ES-I3 (cell line): Measurements from ENCODE around the gene PTPRE.

ENCODE experiments used
- H3K36me3 ChIP-seq: 2 replicates; pipeline ENCODE4 v1.6.1; 2013; ENCODE audit warnings: mild to moderate bottlenecking, low read length, control low read depth, moderate library complexity; ENCODE audit not compliant: insufficient read depth
- H3K4me1 ChIP-seq: 2 replicates; pipeline ENCODE4 v1.6.1; 2013; ENCODE audit warnings: mild to moderate bottlenecking, control low read depth, low read length; ENCODE audit not compliant: insufficient read depth
- H3K9ac ChIP-seq: 2 replicates; pipeline ENCODE4 v1.6.1; 2013; ENCODE audit warnings: low read depth, mild to moderate bottlenecking, low read length, moderate library complexity
- H3K9me3 ChIP-seq: 2 replicates; pipeline ENCODE4 v1.6.1; 2013; ENCODE audit warnings: mild to moderate bottlenecking, low read length, moderate library complexity; ENCODE audit not compliant: control insufficient read depth, insufficient read depth

PTPRE gene

GRCh38 chr10:127906548-127907377 is at the start of gene PTPRE:
TSS of gene PTPRE (plus strand) at chr10:127907103. CDS start at chr10:128040882, 133,779 bp downstream.
- Histone ChIP-seq H3K4me1 (no peaks in the 10 kb centered on the region), H3K9ac (peak within 1 kb of the TSS; percentile 50; the same call in 1 of the 2 replicates), H3K9me3 (no peaks in the 10 kb centered on the region)

GRCh38 chr10:127860592-127860991 is 46.3 kb upstream of the PTPRE start:
- peaks cover 31% of the 10 kb centered on the region for H3K9me3 ChIP-seq
- no peaks in the 10 kb centered on the region for H3K4me1 ChIP-seq
- H3K36me3 ChIP-seq: no peaks in the 10 kb centered on the region; the same call in 1 of the 2 replicates
- H3K9ac ChIP-seq: no peak overlapping the region

More at GRCh38 chr10:127906548-127907377, at the start of gene PTPRE:
- no peaks in the 10 kb centered on the region for H3K36me3 ChIP-seq

GRCh38 chr10:127863231-127863825 is 43.6 kb upstream of the PTPRE start:
- H3K36me3 ChIP-seq: no peaks in the 10 kb centered on the region; the same call in 1 of the 2 replicates
- H3K9me3 ChIP-seq: peaks cover 31% of the 10 kb centered on the region
- no peak overlapping the region for H3K9ac ChIP-seq
- no peaks in the 10 kb centered on the region for H3K4me1 ChIP-seq

GRCh38 chr10:127866276-127867013 is 40.5 kb upstream of the PTPRE start:
- Histone ChIP-seq H3K4me1 (no peaks in the 10 kb centered on the region), H3K9ac (no peak overlapping the region), H3K9me3 (peaks cover 31% of the 10 kb centered on the region), H3K36me3 (no peaks in the 10 kb centered on the region; the same call in 1 of the 2 replicates)

GRCh38 chr10:127867805-127868204 is 39.1 kb upstream of the PTPRE start:
- Histone ChIP-seq H3K9me3 (peaks cover 24% of the 10 kb centered on the region), H3K9ac (no peak overlapping the region), H3K4me1 (no peaks in the 10 kb centered on the region), H3K36me3 (no peaks in the 10 kb centered on the region; the same call in 1 of the 2 replicates)

GRCh38 chr10:127869329-127869728 is 37.6 kb upstream of the PTPRE start:
- Histone ChIP-seq H3K4me1 (no peaks in the 10 kb centered on the region), H3K9ac (no peak overlapping the region), H3K9me3 (peaks cover 9% of the 10 kb centered on the region), H3K36me3 (no peaks in the 10 kb centered on the region; the same call in 1 of the 2 replicates)

- H3K36me3 ChIP-seq: no peaks in the 10 kb centered on the region
- H3K9ac ChIP-seq: no peak overlapping the region
- no peaks in the 10 kb centered on the region for H3K4me1 ChIP-seq
- H3K9me3 ChIP-seq: no peaks in the 10 kb centered on the region; the same call in 1 of the 2 replicates
Measured at GRCh38 chr10:127871631-127872010, 35.3 kb upstream of the PTPRE start.

- no peaks in the 10 kb centered on the region for H3K36me3 ChIP-seq
- no peaks in the 10 kb centered on the region; the same call in 1 of the 2 replicates for H3K9me3 ChIP-seq
- H3K9ac ChIP-seq: no peak overlapping the region
- H3K4me1 ChIP-seq: no peaks in the 10 kb centered on the region
Measured at GRCh38 chr10:127872011-127872761, 34.7 kb upstream of the PTPRE start.

GRCh38 chr10:127872871-127873600 is 33.9 kb upstream of the PTPRE start:
- Histone ChIP-seq H3K4me1 (no peaks in the 10 kb centered on the region), H3K9me3 (no peaks in the 10 kb centered on the region; the same call in 1 of the 2 replicates), H3K36me3 (no peaks in the 10 kb centered on the region), H3K9ac (no peak overlapping the region)

- H3K4me1 ChIP-seq: no peaks in the 10 kb centered on the region
- H3K9me3 ChIP-seq: no peaks in the 10 kb centered on the region; the same call in 1 of the 2 replicates
- H3K36me3 ChIP-seq: no peaks in the 10 kb centered on the region
- no peak overlapping the region for H3K9ac ChIP-seq
Measured at GRCh38 chr10:127873901-127874470, 32.9 kb upstream of the PTPRE start.

- Histone ChIP-seq H3K4me1 (no peaks in the 10 kb centered on the region), H3K36me3 (no peaks in the 10 kb centered on the region), H3K9me3 (no peaks in the 10 kb centered on the region)
Measured at GRCh38 chr10:127874671-127875448, 32.0 kb upstream of the PTPRE start.

GRCh38 chr10:127875449-127875765 is 31.5 kb upstream of the PTPRE start:
- Histone ChIP-seq H3K36me3 (no peaks in the 10 kb centered on the region), H3K4me1 (no peaks in the 10 kb centered on the region), H3K9me3 (no peaks in the 10 kb centered on the region), H3K9ac (no peak overlapping the region)

More at GRCh38 chr10:127874671-127875448, 32.0 kb upstream of the PTPRE start:
- no peak overlapping the region for H3K9ac ChIP-seq
